A549 (cell line): ENCODE measurements around the gene SLC17A7. TPM values are rescaled to one million over a fixed set of nuclear protein-coding genes. Genes with fewer than 3 reads are reported as not detected.

Experiments
- ATAC-seq, 2 experiments: fragments of 200-7000 bp in 1 of 2; fragments of >200 bp in 1 of 2; cut with Nextera tagmentation in 1 of 2; cut with Tn5 transposase in 1 of 2; 3 replicates each; pipeline versions ENCODE4 v1.8.0 to v1.9.1; 2018 to 2020; ENCODE audit warnings: mild to moderate bottlenecking in 1 of 2, moderate library complexity in 1 of 2
- CTCF ChIA-PET: fragments of 300-600 bp; sonication (Branson Sonifier 250); formaldehyde crosslinking; extraction: SDS; loops from one replicate; lab custom pipeline; 2021; ENCODE audit warnings: antibody characterized with exemption, inconsistent platforms; lab: Yijun Ruan, JAX
- POLR2A ChIA-PET: fragments of 350-600 bp; formaldehyde crosslinking; extraction: SDS; loops from one replicate; lab custom pipeline; 2021; ENCODE audit warnings: antibody characterized with exemption, inconsistent platforms; lab: Yijun Ruan, JAX
- DNase-seq, 2 experiments: peaks; one replicate each; pipeline versions ENCODE4 v3.0.0 to v3.0.0-alpha.2; 2011 to 2016; ENCODE audit warnings: low read depth in 1 of 2, low spot score in 1 of 2
- FAIRE-seq: peaks from 2 replicates; lab custom pipeline; 2011; peaks lifted over from hg19 to GRCh38; lab: Jason Lieb, UNC
- H3K27ac ChIP-seq, 2 experiments: fragments of >200 bp; sonication (Bioruptor Twin); formaldehyde crosslinking; 3 replicates each; pipeline ENCODE4 v1.5.1; 2016 to 2017
- H3K4me1 ChIP-seq: fragments of >200 bp; sonication (Bioruptor Twin); formaldehyde crosslinking; 3 replicates; pipeline ENCODE4 v1.6.1; 2016
- H3K4me2 ChIP-seq: fragments of >200 bp; sonication (Bioruptor Twin); formaldehyde crosslinking; 3 replicates; pipeline ENCODE4 v1.6.1; 2016
- H3K4me3 ChIP-seq: fragments of >200 bp; sonication (Bioruptor Twin); formaldehyde crosslinking; 3 replicates; pipeline ENCODE4 v1.5.1; 2016
- H3K9me3 ChIP-seq: fragments of >200 bp; sonication (Bioruptor Twin); formaldehyde crosslinking; 3 replicates; pipeline ENCODE4 v1.6.1; 2016
- ATOH8 ChIP-seq: fragments of 250-450 bp; sonication (Bioruptor Pico); IDR thresholded peaks from 2 replicates; pipeline ENCODE4 v1.5.0; 2020; ENCODE audit warnings: low read depth, mild to moderate bottlenecking, moderate library complexity
- BHLHE40 ChIP-seq: IDR thresholded peaks from 2 replicates; pipeline ENCODE4 v1.6.1; 2012; ENCODE audit warnings: low read depth, low read length, inconsistent platforms
- CBX2 ChIP-seq: fragments of 200-600 bp; sonication (generic); IDR thresholded peaks from 2 replicates; pipeline ENCODE4 v1.6.1; 2016; ENCODE audit warnings: low read depth, mild to moderate bottlenecking, borderline replicate concordance
- CHD2 ChIP-seq: fragments of 150-350 bp; IDR thresholded peaks from 2 replicates; pipeline ENCODE4 v1.6.1; 2014; ENCODE audit warnings: low read length; ENCODE audit not compliant: partially characterized antibody
- EHMT2 ChIP-seq: fragments of 200-600 bp; sonication (generic); IDR thresholded peaks from 2 replicates; pipeline ENCODE4 v1.6.1; 2016; ENCODE audit warnings: antibody characterized with exemption, low read depth, mild to moderate bottlenecking, moderate library complexity
- ESRRA ChIP-seq: fragments of 150-350 bp; IDR thresholded peaks from 2 replicates; pipeline ENCODE4 v1.6.1; 2014; ENCODE audit warnings: mild to moderate bottlenecking, low read length, borderline replicate concordance
- FOSB ChIP-seq: fragments of 250-450 bp; sonication (Bioruptor Pico); IDR thresholded peaks from 2 replicates; pipeline ENCODE4 v1.5.0; 2020; ENCODE audit warnings: mild to moderate bottlenecking, moderate library complexity
- FOSL2 ChIP-seq, 2 experiments: fragments of 450-650 bp in 1 of 2; fragments of >200 bp in 1 of 2; sonication (Bioruptor Twin) in 1 of 2; formaldehyde crosslinking; IDR thresholded peaks; 2 replicates each; pipeline versions ENCODE4 v1.5.0 to v1.6.1; 2016 to 2020; ENCODE audit warnings: mild to moderate bottlenecking in 1 of 2, moderate library complexity in 1 of 2
- MAZ ChIP-seq: fragments of 150-350 bp; IDR thresholded peaks from 2 replicates; pipeline ENCODE4 v1.6.1; 2014; ENCODE audit warnings: antibody characterized with exemption, low read depth, low read length, borderline replicate concordance
- NFE2L2 ChIP-seq: fragments of 150-350 bp; conservative IDR thresholded peaks from 2 replicates; pipeline ENCODE4 v1.6.1; 2014; ENCODE audit warnings: low read length
- POLR2A ChIP-seq: IDR thresholded peaks from 2 replicates; pipeline ENCODE4 v1.6.1; 2012; ENCODE audit warnings: mild to moderate bottlenecking, low read length
- POLR2AphosphoS2 ChIP-seq: conservative IDR thresholded peaks from 2 replicates; pipeline ENCODE4 v1.6.1; 2012; ENCODE audit warnings: low read length, improper control_type of control experiment, inconsistent platforms
- RCOR1 ChIP-seq: fragments of 150-350 bp; IDR thresholded peaks from 2 replicates; pipeline ENCODE4 v1.6.1; 2014; ENCODE audit warnings: antibody characterized with exemption, low read length, low read depth
- RFX5 ChIP-seq: fragments of 450-650 bp; IDR thresholded peaks from 2 replicates; pipeline ENCODE4 v1.7.1; 2014; ENCODE audit warnings: antibody characterized with exemption, mild to moderate bottlenecking, moderate library complexity
- RNF2 ChIP-seq: fragments of 200-600 bp; sonication (generic); IDR thresholded peaks from 2 replicates; pipeline ENCODE4 v1.6.1; 2016; ENCODE audit warnings: low read depth, mild to moderate bottlenecking, antibody characterized with exemption, moderate library complexity, borderline replicate concordance
- USF2 ChIP-seq: fragments of 450-650 bp; IDR thresholded peaks from 2 replicates; pipeline ENCODE4 v1.6.1; 2014; ENCODE audit warnings: antibody characterized with exemption
- ZNF302 ChIP-seq: fragments of 250-450 bp; sonication (Bioruptor Pico); IDR thresholded peaks from 2 replicates; pipeline ENCODE4 v1.9.0; 2021; ENCODE audit warnings: inconsistent platforms, mild to moderate bottlenecking, moderate library complexity
- WGBS: methylation state at CpG from one replicate; pipeline ENCODE4 v1.1.6; 2017; ENCODE audit errors: missing lambda C conversion rate; 5-methylcytosine and 5-hydroxymethylcytosine counted together
- polyA plus RNA-seq, 4 experiments: library from polyadenylated mRNA; depleted of rRNA in 3 of 4; stranded (reverse); fragments of >200 nt; fragmentation: RNase III in 1 of 4; extraction: RNeasy Plus Mini Kit Qiagen cat#74134 plus additional on column Dnase treatment in 1 of 4; gene quantifications; 2 replicates in 3 of 4; 3 replicates in 1 of 4; pipeline ENCODE4 v1.2.3, GENCODE V29; 2011 to 2017
- TF ChIP-seq, protein P1 (sequence below): IDR thresholded peaks from 2 replicates; pipeline ENCODE4 v1.6.1; 2012
- TF ChIP-seq, protein P2 (sequence below): fragments of 150-350 bp; IDR thresholded peaks from 2 replicates; pipeline ENCODE4 v1.6.1; 2014; ENCODE audit warnings: low read depth, mild to moderate bottlenecking, low read length

The SLC17A7 gene
- polyA plus RNA-seq, 2 of the 4 experiments (the other 2 are of a cell fraction) = 0.39 to 0.48 TPM

DNA sequence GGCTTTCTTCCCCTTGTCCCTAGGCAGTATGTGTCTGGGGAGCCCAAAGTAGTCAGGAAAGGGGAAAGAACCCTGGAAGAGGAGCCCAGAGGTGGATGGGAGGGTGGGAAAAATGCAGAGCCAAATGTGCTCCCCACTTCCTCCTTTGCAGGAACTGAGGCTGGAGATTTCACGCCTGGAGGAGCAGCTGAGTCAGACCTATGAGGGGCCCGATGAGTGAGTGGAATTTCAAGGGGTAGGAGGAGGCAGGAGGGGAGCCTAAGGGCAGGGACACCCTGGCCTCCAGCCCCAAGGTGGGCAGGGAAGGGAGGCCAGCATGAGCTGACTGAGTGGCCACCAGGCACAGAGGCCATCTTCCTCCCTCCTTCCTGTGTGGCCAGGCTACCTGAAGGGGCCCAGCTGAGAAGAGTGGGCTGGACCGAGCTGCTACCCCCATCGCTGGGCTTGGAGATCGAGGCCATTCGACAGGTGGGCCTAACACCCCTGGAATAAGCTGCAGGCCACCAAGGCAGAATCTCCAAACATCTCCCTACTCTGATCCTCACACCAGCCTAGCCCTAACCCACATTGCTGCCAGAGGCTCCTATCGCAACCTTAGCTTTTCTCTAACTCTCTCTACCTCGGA, 32.4 kb downstream of the SLC17A7 start:
- DNase-seq (no peak), ATAC-seq (no peak), FAIRE-seq (no peak)
- TF ChIP-seq POLR2AphosphoS2 = no peak
- no peak for TF ChIP-seq RNF2
- no peak for TF ChIP-seq POLR2A
- TF ChIP-seq BHLHE40 = no peak
- TF ChIP-seq, protein P1, sequence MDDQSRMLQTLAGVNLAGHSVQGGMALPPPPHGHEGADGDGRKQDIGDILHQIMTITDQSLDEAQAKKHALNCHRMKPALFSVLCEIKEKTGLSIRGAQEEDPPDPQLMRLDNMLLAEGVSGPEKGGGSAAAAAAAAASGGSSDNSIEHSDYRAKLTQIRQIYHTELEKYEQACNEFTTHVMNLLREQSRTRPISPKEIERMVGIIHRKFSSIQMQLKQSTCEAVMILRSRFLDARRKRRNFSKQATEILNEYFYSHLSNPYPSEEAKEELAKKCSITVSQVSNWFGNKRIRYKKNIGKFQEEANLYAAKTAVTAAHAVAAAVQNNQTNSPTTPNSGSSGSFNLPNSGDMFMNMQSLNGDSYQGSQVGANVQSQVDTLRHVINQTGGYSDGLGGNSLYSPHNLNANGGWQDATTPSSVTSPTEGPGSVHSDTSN = no peak
- no peak for TF ChIP-seq FOSL2 (IDR thresholded peaks at IDR 0.05)
- no peak for TF ChIP-seq FOSL2 (CRISPR knock-in tag; IDR thresholded peaks at IDR 0.05)
- TF ChIP-seq ESRRA = no peak
- TF ChIP-seq RFX5 = no peak
- TF ChIP-seq NFE2L2 = no peak
- no peak for TF ChIP-seq EHMT2
- ChIA-PET CTCF (interaction anchor here (0.9 to 6.8 kb wide), 6 partner anchors 7 to 27 kb away, joined by 3 to 58 read pairs (median 6); partner anchors contain the start of gene PTH2), POLR2A (no interaction called here)
- H3K4me1 ChIP-seq = no peaks in the 10 kb centered on the region
- no peak overlapping the region for H3K27ac ChIP-seq
- H3K4me3 ChIP-seq = no peak overlapping the region
- 50% methylated on average over 8 of the region's 8 CpGs for WGBS
- no peaks in the 10 kb centered on the region for H3K9me3 ChIP-seq
- H3K4me2 ChIP-seq = no peak overlapping the region

DNA sequence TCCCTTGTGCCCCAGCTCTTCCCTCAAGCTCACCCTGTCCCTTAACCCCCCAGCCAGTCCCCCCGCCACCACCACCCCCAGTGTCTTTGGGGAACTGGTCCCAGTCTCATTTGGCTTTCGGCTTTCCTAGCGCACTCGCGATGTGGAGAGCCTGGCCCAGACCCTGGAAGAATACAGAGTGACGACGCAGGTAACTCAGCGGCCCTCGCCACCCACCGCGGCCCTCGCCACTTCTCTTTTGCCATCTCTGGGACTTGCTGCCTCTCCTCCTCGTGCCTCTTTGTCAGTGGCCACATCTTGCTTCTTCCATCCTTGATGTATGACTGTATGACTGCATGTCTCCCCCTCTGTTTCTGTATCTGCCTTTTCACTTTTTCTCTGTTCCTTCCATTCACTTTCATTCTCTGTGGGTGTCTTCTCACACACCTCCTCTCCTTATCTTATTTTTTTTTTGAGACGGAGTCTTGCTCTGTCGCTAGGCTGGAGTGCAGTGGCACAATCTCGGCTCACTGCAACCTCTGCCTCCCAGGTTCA, 33.8 kb downstream of the SLC17A7 start:
- TF ChIP-seq ATOH8 (CRISPR knock-in tag) (no peak), MAZ (no peak), CHD2 (no peak), USF2 (no peak), RCOR1 (no peak), FOSB (no peak), CBX2 (no peak), ZNF302 (CRISPR knock-in tag) (no peak), POLR2A (no peak)
- TF ChIP-seq, protein P2, sequence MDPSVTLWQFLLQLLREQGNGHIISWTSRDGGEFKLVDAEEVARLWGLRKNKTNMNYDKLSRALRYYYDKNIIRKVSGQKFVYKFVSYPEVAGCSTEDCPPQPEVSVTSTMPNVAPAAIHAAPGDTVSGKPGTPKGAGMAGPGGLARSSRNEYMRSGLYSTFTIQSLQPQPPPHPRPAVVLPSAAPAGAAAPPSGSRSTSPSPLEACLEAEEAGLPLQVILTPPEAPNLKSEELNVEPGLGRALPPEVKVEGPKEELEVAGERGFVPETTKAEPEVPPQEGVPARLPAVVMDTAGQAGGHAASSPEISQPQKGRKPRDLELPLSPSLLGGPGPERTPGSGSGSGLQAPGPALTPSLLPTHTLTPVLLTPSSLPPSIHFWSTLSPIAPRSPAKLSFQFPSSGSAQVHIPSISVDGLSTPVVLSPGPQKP = no peak
- H3K4me3 ChIP-seq = no peak overlapping the region
- no peak overlapping the region for H3K4me2 ChIP-seq
- no peaks in the 10 kb centered on the region for H3K4me1 ChIP-seq
- POLR2A ChIA-PET = interaction anchor here (1.0 kb wide), 1 partner anchor 46 kb away, joined by 3 read pairs; the partner anchor contains the start of gene ALDH16A1
- CTCF ChIA-PET = interaction anchor here (1.2 to 8.0 kb wide), 4 partner anchors 16 to 106 kb away, joined by 4 to 68 read pairs (median 6); partner anchors contain the start of gene FLT3LG
- 84% methylated on average over 15 of the region's 16 CpGs for WGBS
- ATAC-seq = no peak
- no peak overlapping the region for H3K27ac ChIP-seq
- no peak for FAIRE-seq
- no peaks in the 10 kb centered on the region for H3K9me3 ChIP-seq
- DNase-seq = no peak
